ENCODE measurements around the gene SCN8A.

- no peak for TF ChIP-seq EZH2 (IDR thresholded peaks at IDR 0.05; ENCODE audit: borderline replicate concordance)
- TF ChIP-seq CTCF (IDR thresholded peaks at IDR 0.05; ENCODE audit: poor library complexity): no peak
These were observed 35.6 kb downstream of the SCN8A start for GRCh38 chr12:51626629-51627028.
